Measurements from ENCODE around the gene TPD52L2. TPM values are rescaled to one million over a fixed set of nuclear protein-coding genes. Genes with fewer than 3 reads are reported as not detected.
A peak's percentile ranks its signal among the peaks of the same experiment; 100 is the strongest.

TPD52L2 gene
- total and polyA plus RNA-seq, 8 donors = 16.3 to 47.3 (median 23.7) TPM

GRCh38 chr20:63854766-63855362 is 10.2 kb upstream of the TPD52L2 start:
- peak in 3 of 4 donors; percentile 6 to 17 (median 14) for ATAC-seq
- intact Hi-C loops (cut with DNase I) = no loop called here
- 4 to 6% methylated on average over 23 to 26 of the region's 26 CpGs for WGBS, 2 donors
- Histone ChIP-seq H3K4me1 (peaks cover 0 to 3% (median 0%) of the 10 kb centered on the region in 3 donors), H3K27me3 (peaks cover 0 to 5% (median 0%) of the 10 kb centered on the region in 4 donors), H3K4me3 (no peak overlapping the region), H3K9me3 (no peaks in the 10 kb centered on the region), H3K27ac (peak overlapping the region in 2 of 4 donors; percentile 33 to 65), H3K36me3 (no peaks in the 10 kb centered on the region)
- peak in 1 of 6 donors; percentile 33 for DNase-seq
- TF ChIP-seq CTCF (IDR thresholded peaks at IDR 0.05) = no peak
- FAIRE-seq = no peak

- Histone ChIP-seq H3K4me1 (peaks cover 0 to 3% (median 0%) of the 10 kb centered on the region in 3 donors), H3K27me3 (peaks cover 0 to 5% (median 0%) of the 10 kb centered on the region in 4 donors), H3K9me3 (no peaks in the 10 kb centered on the region), H3K36me3 (no peaks in the 10 kb centered on the region), H3K27ac (no peak overlapping the region), H3K4me3 (no peak overlapping the region)
- peak in 2 of 4 donors; percentile 4 for ATAC-seq
- intact Hi-C loops (cut with DNase I) = no loop called here
- FAIRE-seq = no peak
- no peak for TF ChIP-seq CTCF (IDR thresholded peaks at IDR 0.05)
- no peak for DNase-seq
- 7 to 9% methylated on average over 32 to 36 of the region's 36 CpGs for WGBS, 2 donors
These were observed 9.5 kb upstream of the TPD52L2 start for GRCh38 chr20:63855363-63856097.

- Histone ChIP-seq H3K27ac (no peak overlapping the region), H3K4me3 (no peak overlapping the region), H3K36me3 (no peaks in the 10 kb centered on the region), H3K27me3 (peaks cover 0 to 5% (median 0%) of the 10 kb centered on the region in 4 donors), H3K4me1 (peaks cover 0 to 3% (median 0%) of the 10 kb centered on the region in 3 donors), H3K9me3 (no peaks in the 10 kb centered on the region)
- intact Hi-C loops (cut with DNase I) = no loop called here
- ATAC-seq = no peak
- 27 to 29% methylated on average over 22 of the region's 22 CpGs for WGBS, 2 donors
- FAIRE-seq = no peak
- TF ChIP-seq CTCF (IDR thresholded peaks at IDR 0.05) = no peak
- no peak for DNase-seq
These were observed 9.0 kb upstream of the TPD52L2 start for GRCh38 chr20:63856098-63856511.

- H3K27me3 ChIP-seq = peaks cover 0 to 5% (median 0%) of the 10 kb centered on the region in 4 donors
- no peaks in the 10 kb centered on the region for H3K9me3 ChIP-seq
- DNase-seq = peak in 1 of 6 donors; percentile 35
- intact Hi-C loops (cut with DNase I) = no loop called here
- WGBS, 2 donors = 7% methylated on average over 14 of the region's 14 CpGs
- TF ChIP-seq CTCF (IDR thresholded peaks at IDR 0.05) = no peak
- H3K36me3 ChIP-seq = peaks cover 0 to 5% (median 0%) of the 10 kb centered on the region in 3 donors
- H3K4me1 ChIP-seq = peaks cover 0 to 3% (median 0%) of the 10 kb centered on the region in 3 donors
- ATAC-seq = peak in 1 of 4 donors; percentile 24
- no peak for FAIRE-seq
- H3K27ac ChIP-seq = no peak overlapping the region
- no peak overlapping the region for H3K4me3 ChIP-seq
These were observed 7.2 kb upstream of the TPD52L2 start for GRCh38 chr20:63857764-63858392.

All from pancreas (tissue), 10 donors.